Skeletal muscle satellite cell (primary cell): ENCODE data around the gene IL2RA.

Source experiments
- H3K27me3 ChIP-seq: 2 replicates; pipeline ENCODE4 v1.7.0; 2013; ENCODE audit warnings: low read length; ENCODE audit not compliant: control insufficient read depth, insufficient read depth
- H3K36me3 ChIP-seq: 2 replicates; pipeline ENCODE4 v1.7.0; 2013; ENCODE audit warnings: mild to moderate bottlenecking, control low read depth, low read length; ENCODE audit not compliant: insufficient read depth
- H3K4me1 ChIP-seq: 2 replicates; pipeline ENCODE4 v1.7.0; 2013; ENCODE audit warnings: low read length; ENCODE audit not compliant: control insufficient read depth, insufficient read depth
- H3K4me2 ChIP-seq: 2 replicates; pipeline ENCODE4 v1.7.0; 2013; ENCODE audit warnings: mild to moderate bottlenecking, low read length
- H3K4me3 ChIP-seq: 2 replicates; pipeline ENCODE4 v1.7.0; 2013; ENCODE audit warnings: low read length
- H3K9ac ChIP-seq: 2 replicates; pipeline ENCODE4 v1.7.0; 2013; ENCODE audit warnings: mild to moderate bottlenecking, low read depth, low read length, moderate library complexity
- H3K9me3 ChIP-seq: replicated peaks from 2 replicates; pipeline ENCODE4 v1.7.0; 2013; ENCODE audit warnings: mild to moderate bottlenecking, control low read depth, low read length

The IL2RA gene

DNA sequence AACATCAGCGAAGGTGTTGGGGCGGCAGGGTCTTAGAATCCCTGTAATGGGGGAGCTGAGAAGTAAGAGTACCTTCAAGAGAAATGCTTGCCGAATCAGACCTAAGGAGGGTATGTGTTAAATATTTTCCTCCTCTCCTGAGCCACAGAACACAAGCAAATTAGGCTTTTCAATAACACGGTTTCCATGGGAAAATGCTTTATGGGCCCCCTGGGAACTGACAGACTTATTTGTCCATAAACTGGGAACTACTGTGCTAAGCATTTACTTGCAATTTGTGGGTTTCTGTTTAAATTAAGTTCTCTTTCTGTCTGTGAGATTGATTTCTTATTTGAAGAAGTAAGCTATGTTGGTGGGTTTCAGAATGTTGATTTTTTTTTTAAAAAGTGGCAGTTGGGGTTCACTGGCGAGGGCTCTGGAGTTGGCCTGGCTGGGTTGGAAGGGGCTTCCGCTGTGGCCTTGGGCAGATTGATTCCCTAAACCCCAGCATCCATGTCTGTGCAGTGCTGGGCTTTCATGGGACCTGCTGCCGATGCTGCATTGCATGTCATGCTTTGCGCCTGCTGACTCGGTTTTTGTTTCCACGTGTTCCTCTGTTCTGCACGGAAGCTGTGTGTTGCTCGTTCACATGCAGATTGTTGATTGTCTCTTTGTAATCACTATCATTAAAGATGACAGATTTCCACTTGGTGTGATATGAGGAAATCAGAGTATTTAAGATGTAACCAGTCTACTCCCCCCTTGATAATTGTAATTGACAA is 33.8 kb upstream of the IL2RA start:
- H3K4me1 ChIP-seq = peaks cover 9% of the 10 kb centered on the region
- H3K4me3 ChIP-seq = no peak overlapping the region
- H3K4me2 ChIP-seq = no peak overlapping the region
- H3K9ac ChIP-seq = no peak overlapping the region
- H3K9me3 ChIP-seq = no peaks in the 10 kb centered on the region
- H3K27me3 ChIP-seq = no peaks in the 10 kb centered on the region
- peaks cover 20% of the 10 kb centered on the region for H3K36me3 ChIP-seq

DNA sequence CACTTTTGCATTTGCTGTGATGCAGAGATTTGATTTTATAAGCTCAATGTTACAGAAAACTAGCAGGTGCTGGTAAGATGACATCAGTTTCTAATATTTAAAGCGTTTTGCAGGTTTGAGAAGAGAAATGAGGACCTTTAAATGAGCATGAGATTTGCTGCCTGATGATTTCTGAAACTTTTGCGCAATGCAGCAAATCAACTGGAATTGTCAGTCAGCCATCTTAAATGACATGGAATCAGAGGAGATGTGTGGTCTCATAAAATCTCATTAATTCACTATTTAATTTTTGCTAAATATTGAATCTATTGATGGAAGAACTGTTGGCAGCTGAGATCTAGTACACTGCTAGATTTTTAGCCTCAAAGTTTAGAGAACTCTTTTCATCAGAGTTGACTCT is 30.6 kb upstream of the IL2RA start:
- no peak overlapping the region for H3K4me3 ChIP-seq
- peaks cover 11% of the 10 kb centered on the region for H3K36me3 ChIP-seq
- no peak overlapping the region for H3K4me2 ChIP-seq
- no peak overlapping the region for H3K9ac ChIP-seq
- H3K9me3 ChIP-seq = no peaks in the 10 kb centered on the region
- peaks cover 20% of the 10 kb centered on the region for H3K4me1 ChIP-seq
- no peaks in the 10 kb centered on the region for H3K27me3 ChIP-seq

DNA sequence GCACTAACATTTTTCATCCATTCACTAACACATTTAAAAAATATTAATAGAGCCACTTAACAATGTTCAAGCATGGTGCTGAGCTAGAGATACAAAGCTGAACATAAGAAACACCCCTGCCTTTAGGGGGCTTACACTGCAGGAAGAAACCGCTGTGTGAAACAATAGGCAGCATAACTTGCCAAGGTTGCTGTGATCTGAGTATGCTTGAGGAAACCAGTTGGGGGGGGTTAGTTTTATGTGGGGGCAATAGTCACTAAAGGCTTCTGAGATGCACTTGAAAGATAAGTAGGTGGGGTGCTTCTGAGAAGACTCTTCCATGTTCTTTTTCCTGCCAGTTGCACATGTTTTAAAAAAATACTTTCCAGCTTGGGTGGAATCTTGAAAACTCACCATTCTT is 29.5 kb upstream of the IL2RA start:
- no peak overlapping the region for H3K9ac ChIP-seq
- peaks cover 20% of the 10 kb centered on the region for H3K4me1 ChIP-seq
- no peak overlapping the region for H3K4me2 ChIP-seq
- H3K27me3 ChIP-seq = no peaks in the 10 kb centered on the region
- H3K4me3 ChIP-seq = no peak overlapping the region
- H3K36me3 ChIP-seq = peaks cover 5% of the 10 kb centered on the region
- H3K9me3 ChIP-seq = no peaks in the 10 kb centered on the region

DNA sequence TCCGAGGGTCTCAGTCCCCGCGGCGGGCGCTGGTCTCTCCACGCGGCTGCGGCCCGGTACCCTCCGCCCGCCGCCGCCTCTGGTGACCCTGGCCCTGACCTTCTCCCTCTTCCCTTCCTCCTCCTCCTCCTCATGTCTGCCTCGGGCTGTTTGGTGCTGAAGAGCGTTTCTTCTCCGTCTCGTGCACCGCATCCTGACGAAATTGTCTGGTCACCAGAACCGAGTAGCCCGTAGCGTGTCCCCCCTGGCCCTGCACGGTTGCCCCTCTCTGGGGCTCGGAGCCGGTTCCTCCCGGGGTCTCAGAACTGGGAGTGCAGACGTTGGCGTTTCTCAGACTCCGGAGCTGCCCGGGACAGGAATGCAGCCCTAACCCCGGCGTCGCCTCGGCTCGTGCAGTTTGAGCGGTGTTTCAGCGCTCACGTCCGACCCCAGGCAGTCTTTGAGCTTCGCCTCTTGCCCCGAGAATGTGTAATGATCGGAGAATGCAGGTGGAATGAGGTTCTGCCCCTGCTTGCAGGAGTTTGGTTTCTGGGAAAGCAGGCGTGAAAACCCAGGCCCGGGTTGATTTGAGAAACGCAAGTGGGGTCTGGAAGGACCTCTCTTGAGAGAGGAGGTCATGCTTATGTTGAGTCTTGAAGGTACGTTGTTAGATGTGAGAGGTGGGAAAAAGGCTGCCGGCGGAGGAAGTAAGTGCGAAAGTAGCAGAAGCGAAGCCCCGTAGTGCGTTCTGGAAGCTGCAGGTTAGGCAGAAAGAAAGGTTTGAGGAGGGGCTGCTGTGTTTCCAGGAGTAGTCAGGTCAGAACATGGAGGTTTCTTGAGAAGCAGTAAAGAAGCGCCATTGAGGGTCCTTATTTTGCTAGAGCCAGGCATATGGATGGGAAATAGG is 27.4 kb upstream of the IL2RA start:
- peak overlapping the region; percentile 94 for H3K4me3 ChIP-seq
- peaks cover 15% of the 10 kb centered on the region for H3K4me1 ChIP-seq
- no peaks in the 10 kb centered on the region for H3K36me3 ChIP-seq
- no peaks in the 10 kb centered on the region for H3K9me3 ChIP-seq
- peak overlapping the region; percentile 98 for H3K4me2 ChIP-seq
- H3K9ac ChIP-seq = peak overlapping the region; percentile 92
- H3K27me3 ChIP-seq = no peaks in the 10 kb centered on the region

DNA sequence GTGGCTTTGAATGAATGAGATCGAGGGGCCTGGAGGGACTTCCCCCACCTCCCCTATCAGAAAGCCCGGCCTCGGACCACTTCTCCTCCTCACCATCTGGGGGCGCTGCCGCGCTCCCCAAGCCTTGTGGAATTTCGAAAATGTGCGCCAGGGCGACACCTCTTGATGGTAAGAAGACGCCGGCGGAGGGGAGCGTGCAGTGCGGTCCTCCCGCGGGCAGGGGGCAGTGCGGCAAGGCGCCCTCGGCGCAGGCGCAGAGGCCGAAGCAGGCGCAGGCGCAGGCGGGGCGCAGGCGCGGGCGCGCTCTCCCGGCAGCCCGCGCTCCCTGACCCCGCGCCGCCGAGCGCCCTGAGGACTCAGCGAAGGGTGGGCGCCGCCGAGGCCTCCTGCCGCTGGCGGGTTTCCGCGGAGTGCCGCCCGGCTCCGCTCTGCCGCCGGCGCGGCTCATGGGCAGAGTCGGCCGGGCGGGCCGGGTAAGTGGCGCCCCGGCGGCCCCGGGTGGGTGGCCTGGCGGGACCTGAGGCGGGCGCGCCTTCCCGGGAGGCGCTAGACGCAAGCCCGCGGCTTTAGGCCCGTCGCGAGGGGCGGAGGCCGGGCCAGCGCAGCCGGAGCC is 26.7 kb upstream of the IL2RA start, which contains the start of gene RBM17:
Gene RBM17, plus strand, starts transcription at position 314 of the 613 bp plus-strand sequence. CDS start 8,032 bp downstream, outside the sequence.
- Histone ChIP-seq H3K36me3 (no peaks in the 10 kb centered on the region), H3K4me1 (peaks cover 15% of the 10 kb centered on the region), H3K4me3 (peak within 1 kb of the TSS; percentile 94), H3K9ac (peak within 1 kb of the TSS; percentile 92), H3K4me2 (peak within 1 kb of the TSS; percentile 98), H3K27me3 (peaks cover 6% of the 10 kb centered on the region), H3K9me3 (no peaks in the 10 kb centered on the region)

DNA sequence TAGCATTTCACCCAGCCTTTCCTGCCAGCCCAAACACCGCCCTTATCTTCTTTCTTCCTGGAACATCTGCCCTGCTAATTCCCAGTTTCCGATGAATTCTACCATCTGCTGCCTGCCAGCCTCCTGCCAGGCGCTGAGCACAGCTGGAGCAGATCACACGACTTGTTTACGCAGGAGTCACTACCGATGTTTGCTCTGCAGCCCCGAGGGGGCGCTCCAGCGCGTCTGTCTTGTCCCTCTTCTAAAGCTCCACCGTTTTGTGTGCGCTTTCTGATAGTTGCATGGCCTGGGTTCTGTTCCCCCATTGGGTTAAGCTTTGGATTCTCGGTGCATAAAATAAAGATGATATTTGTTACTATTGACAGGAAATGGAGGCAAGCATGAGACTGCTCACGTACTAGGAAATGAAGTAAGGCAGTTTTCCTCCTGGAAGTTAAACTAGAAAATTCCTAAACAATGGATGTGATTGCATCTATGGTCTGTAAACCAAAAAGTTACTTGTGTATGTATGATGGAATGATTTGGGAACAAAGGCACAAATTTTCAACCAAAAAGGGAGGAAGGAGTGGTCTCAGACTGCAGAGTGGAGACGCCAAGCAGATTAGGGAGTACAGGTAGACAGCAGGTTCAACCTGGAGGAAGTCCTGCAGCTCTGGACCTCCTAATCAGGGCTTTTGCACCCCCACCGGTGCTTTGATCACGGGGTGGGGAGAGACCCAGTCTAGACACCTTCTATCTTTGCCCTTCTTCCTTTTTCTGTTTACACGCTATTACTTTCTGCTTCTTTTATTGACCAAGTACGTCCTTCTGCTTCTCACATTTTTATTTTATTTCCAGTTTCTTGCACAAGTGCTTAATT is 24.4 kb upstream of the IL2RA start:
- Histone ChIP-seq H3K4me2 (peak overlapping the region; percentile 72), H3K9ac (no peak overlapping the region), H3K4me1 (peaks cover 19% of the 10 kb centered on the region), H3K36me3 (no peaks in the 10 kb centered on the region), H3K27me3 (peaks cover 28% of the 10 kb centered on the region), H3K4me3 (peak overlapping the region; percentile 44), H3K9me3 (no peaks in the 10 kb centered on the region)

DNA sequence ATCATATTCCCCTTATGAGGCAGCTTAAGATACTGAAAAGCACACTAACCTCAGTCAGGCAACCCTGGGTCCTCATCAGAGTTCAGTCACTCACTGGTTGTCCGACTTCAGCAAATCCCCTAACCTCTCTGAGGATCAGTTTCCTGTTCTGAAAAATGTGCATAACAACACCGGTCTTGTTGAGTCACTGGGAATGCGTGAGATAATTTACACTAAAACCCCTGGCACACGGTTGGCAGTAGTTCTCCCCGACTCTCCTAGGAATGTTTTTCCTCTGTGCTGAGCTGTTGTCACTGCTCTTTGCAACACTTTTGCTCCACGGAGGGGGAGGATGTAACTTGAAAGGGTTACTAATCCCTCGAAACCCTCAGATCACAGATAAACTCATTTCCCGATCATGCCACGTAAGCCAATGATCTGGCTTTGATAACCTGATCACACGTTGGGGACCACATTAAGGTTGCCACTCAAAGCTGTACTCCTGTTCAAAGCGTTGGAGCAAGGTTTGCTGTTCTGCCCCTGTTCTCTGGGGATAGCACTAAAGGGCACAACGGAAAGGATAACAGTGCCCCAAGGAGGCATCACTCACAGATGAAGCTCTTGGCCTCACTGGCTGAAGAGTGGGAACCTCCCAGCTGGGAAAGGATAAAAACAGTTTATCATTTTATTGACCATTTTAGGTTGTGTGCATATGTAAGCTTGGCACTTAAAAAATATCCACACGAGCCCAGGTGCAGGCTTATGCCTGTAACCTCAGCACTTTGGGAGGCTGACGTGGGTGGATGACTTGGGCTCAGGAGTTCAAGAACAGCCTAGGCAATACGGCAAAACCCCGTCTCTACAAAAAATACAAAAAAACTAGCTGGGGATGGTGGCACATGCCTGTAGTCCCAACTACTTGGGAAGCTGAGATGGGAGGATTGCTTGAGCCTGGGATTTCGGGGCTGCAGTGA is 21.6 kb upstream of the IL2RA start:
- H3K4me1 ChIP-seq = peaks cover 8% of the 10 kb centered on the region
- H3K9me3 ChIP-seq = no peaks in the 10 kb centered on the region
- H3K9ac ChIP-seq = no peak overlapping the region
- H3K27me3 ChIP-seq = peaks cover 32% of the 10 kb centered on the region
- H3K36me3 ChIP-seq = no peaks in the 10 kb centered on the region
- no peak overlapping the region for H3K4me2 ChIP-seq
- H3K4me3 ChIP-seq = no peak overlapping the region

DNA sequence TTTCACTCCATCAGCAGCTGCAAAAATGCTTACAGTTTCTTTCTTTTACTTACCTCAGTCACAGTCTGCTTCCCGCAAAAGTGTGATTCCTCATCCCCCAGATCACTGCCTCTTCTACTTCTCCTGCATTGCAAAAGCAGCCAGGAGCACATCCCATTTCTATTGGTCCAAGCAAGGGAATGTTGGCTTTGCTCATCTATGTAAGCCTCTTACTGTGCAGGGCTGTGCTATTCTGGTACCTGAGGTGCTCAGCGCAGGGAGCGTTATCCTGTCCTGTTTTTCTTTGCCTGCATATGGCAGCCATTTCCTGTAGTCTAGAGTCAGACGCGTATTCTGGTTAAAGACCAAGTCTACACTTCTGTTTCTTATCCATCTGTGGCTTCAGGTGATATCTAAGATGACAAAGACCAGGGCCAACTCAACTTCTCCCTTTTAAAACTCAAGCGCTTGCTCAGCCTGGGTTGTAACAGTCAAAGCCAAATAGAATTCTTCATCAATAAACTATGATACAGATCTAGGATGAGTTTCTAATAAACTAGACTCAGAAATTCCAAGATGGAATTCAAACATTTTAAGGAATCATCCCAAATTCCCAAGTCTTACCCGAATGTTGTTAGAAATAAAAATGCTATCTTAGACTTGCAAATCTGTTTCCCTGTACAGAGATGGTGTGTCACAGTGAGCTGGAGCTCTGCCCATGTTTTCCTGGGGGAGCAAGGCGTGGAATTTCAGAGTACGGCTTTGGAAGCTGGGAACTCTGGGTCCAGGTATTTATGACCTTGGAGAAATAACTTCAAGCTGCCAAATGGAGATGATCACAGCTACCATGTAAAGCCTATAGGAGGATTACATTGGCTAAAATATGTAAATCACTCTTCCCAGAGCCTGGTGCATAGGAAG is 20.6 kb upstream of the IL2RA start:
- H3K4me1 ChIP-seq = peaks cover 8% of the 10 kb centered on the region
- no peak overlapping the region for H3K4me3 ChIP-seq
- no peaks in the 10 kb centered on the region for H3K9me3 ChIP-seq
- H3K9ac ChIP-seq = no peak overlapping the region
- H3K27me3 ChIP-seq = peaks cover 36% of the 10 kb centered on the region
- H3K36me3 ChIP-seq = no peaks in the 10 kb centered on the region
- no peak overlapping the region for H3K4me2 ChIP-seq

DNA sequence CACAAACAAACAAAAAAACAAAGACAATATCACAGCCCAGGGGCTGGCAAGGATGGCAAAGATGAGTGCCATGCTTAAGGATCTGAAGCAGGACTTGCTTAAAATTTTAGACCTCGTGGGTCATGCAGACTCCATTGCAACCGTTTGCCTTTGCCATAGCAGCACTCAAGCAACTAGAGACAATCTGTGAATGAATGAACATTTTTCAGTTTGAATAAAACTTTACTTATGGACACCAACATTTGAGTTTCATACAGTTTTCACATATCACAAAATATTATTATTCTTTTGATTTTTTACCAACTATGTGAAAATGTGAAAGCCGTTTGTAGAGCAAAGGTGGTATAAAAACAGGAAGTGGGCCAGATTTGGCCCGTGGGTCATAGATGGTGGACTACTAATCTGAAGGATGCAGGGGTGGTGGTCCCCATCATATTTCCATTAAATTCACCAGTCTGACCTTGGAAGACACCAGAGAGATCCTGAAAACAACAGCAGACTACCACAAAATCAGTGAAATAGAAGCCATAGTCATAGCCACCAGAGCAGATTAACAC is 18.3 kb upstream of the IL2RA start:
- Histone ChIP-seq H3K4me1 (peaks cover 5% of the 10 kb centered on the region), H3K36me3 (no peaks in the 10 kb centered on the region), H3K4me2 (no peak overlapping the region), H3K9ac (no peak overlapping the region), H3K9me3 (no peaks in the 10 kb centered on the region), H3K27me3 (peaks cover 52% of the 10 kb centered on the region), H3K4me3 (no peak overlapping the region)
